Smooth muscle cell (in vitro differentiated cells): ENCODE results near the gene CKAP2L. TPM values are rescaled to one million over a fixed set of nuclear protein-coding genes. Genes with fewer than 3 reads are reported as not detected.

ENCODE experiments used
- DNase-seq: peaks from one replicate; lab custom pipeline; 2025; ENCODE audit not compliant: unreplicated experiment; lab: John Stamatoyannopoulos, UW
- H2AFZ ChIP-seq: fragments of 200-600 bp; sonication (generic); 2 replicates; pipeline ENCODE4 v1.6.0; 2016; ENCODE audit warnings: antibody characterized with exemption, low read depth, mild to moderate bottlenecking
- H3F3A ChIP-seq: fragments of 200-600 bp; sonication (generic); 2 replicates; pipeline ENCODE4 v1.6.0; 2017; ENCODE audit warnings: antibody characterized with exemption, low read depth
- H3K27ac ChIP-seq: fragments of 200-600 bp; sonication (generic); 2 replicates; pipeline ENCODE4 v1.5.1; 2016; ENCODE audit warnings: low read depth, mild to moderate bottlenecking
- H3K27me3 ChIP-seq: fragments of 200-600 bp; sonication (generic); 2 replicates; pipeline ENCODE4 v1.6.1; 2016; ENCODE audit warnings: low read depth, mild to moderate bottlenecking
- H3K36me3 ChIP-seq: fragments of 200-600 bp; sonication (generic); 2 replicates; pipeline ENCODE4 v1.5.1; 2016; ENCODE audit warnings: low read depth
- H3K4me1 ChIP-seq: fragments of 200-600 bp; sonication (generic); 2 replicates; pipeline ENCODE4 v1.5.1; 2016; ENCODE audit warnings: low read depth
- H3K4me2 ChIP-seq: fragments of 200-600 bp; sonication (generic); 2 replicates; pipeline ENCODE4 v1.6.0; 2016; ENCODE audit warnings: mild to moderate bottlenecking
- H3K4me3 ChIP-seq: fragments of 200-600 bp; sonication (generic); 2 replicates; pipeline ENCODE4 v1.5.1; 2016; ENCODE audit warnings: mild to moderate bottlenecking
- H3K79me2 ChIP-seq: fragments of 200-600 bp; sonication (generic); 2 replicates; pipeline ENCODE4 v1.6.0; 2016; ENCODE audit warnings: low read depth, mild to moderate bottlenecking
- H3K9ac ChIP-seq: fragments of 200-600 bp; sonication (generic); 2 replicates; pipeline ENCODE4 v1.6.0; 2016; ENCODE audit warnings: low read depth
- H3K9me3 ChIP-seq: fragments of 200-600 bp; sonication (generic); replicated peaks from 2 replicates; pipeline ENCODE4 v1.5.1; 2016; ENCODE audit warnings: low read depth
- H4K20me1 ChIP-seq: fragments of 200-600 bp; sonication (generic); 2 replicates; pipeline ENCODE4 v1.6.0; 2016; ENCODE audit warnings: low read depth
- CTCF ChIP-seq: fragments of 200-600 bp; sonication (generic); IDR thresholded peaks from 2 replicates; pipeline ENCODE4 v1.5.1; 2017; ENCODE audit warnings: borderline replicate concordance, mild to moderate bottlenecking, antibody characterized with exemption; ENCODE audit not compliant: insufficient read depth, poor library complexity, severe bottlenecking
- WGBS: methylation state at CpG from one replicate; pipeline ENCODE4 v1.1.7; 2016; ENCODE audit warnings: low lambda C conversion rate; 5-methylcytosine and 5-hydroxymethylcytosine counted together
- polyA plus RNA-seq: library from polyadenylated mRNA; unstranded; fragments of >200 nt; fragmentation: Nextera tagmentation; extraction: Ambion mirVana; gene quantifications from 2 replicates; pipeline ENCODE4 v1.2.1, GENCODE V29; 2016
- total RNA-seq: library from RNA; depleted of rRNA; stranded (reverse); fragments of >200 nt; gene quantifications from 2 replicates; pipeline ENCODE4 v1.2.3, GENCODE V29; 2014

CKAP2L gene
- total and polyA plus RNA-seq, 2 experiments from 2014 or later, result 6.6 to 16.7 TPM

DNA sequence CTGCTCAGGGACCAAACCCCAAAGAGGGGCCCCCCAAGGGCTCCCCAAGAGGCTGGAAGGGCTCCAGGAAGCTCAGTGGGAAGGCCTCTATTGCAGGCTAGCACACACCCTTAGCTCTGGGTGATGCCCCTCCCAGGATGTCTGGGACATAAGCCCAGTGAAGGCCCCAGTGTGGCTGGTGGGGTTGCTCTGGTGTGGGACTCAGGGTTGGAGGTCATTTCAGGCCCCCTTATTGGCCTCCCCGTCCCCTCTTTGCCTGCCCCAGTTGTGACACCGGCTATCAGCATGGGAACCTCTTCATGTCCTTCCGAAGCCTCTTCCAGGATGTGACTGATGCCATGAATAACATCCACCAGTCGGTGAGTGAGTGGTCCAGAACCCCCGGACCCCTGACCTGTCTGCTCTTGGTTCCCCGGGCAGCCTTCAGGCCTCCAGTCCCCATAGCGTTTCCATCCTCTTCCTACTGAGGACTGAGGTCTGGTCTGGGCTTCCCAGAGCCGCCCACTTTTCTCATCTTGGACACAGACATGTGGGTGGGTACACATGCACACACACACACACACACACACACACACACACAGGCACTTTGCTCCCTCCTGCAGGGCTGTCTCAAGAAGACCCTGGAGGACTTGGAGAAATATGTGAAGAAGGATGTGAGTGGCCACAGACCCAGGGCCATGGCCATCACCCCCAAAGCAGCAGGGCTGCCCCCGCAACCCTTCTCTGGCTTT is 41.4 kb downstream of the CKAP2L start:
- H3K4me2 ChIP-seq, result no peak overlapping the region
- no peak for TF ChIP-seq CTCF
- H4K20me1 ChIP-seq, result no peaks in the 10 kb centered on the region
- H2AFZ ChIP-seq, result no peak overlapping the region
- WGBS, result 98% methylated on average over 8 of the region's 9 CpGs
- H3K27ac ChIP-seq, result no peak overlapping the region
- no peaks in the 10 kb centered on the region for H3K27me3 ChIP-seq
- no peak overlapping the region for H3K4me3 ChIP-seq
- no peaks in the 10 kb centered on the region for H3K9me3 ChIP-seq
- no peaks in the 10 kb centered on the region for H3K36me3 ChIP-seq
- no peaks in the 10 kb centered on the region for H3K79me2 ChIP-seq
- H3K9ac ChIP-seq, result no peak overlapping the region
- no peaks in the 10 kb centered on the region for H3K4me1 ChIP-seq
- H3F3A ChIP-seq, result no peaks in the 10 kb centered on the region
- DNase-seq, result no peak

DNA sequence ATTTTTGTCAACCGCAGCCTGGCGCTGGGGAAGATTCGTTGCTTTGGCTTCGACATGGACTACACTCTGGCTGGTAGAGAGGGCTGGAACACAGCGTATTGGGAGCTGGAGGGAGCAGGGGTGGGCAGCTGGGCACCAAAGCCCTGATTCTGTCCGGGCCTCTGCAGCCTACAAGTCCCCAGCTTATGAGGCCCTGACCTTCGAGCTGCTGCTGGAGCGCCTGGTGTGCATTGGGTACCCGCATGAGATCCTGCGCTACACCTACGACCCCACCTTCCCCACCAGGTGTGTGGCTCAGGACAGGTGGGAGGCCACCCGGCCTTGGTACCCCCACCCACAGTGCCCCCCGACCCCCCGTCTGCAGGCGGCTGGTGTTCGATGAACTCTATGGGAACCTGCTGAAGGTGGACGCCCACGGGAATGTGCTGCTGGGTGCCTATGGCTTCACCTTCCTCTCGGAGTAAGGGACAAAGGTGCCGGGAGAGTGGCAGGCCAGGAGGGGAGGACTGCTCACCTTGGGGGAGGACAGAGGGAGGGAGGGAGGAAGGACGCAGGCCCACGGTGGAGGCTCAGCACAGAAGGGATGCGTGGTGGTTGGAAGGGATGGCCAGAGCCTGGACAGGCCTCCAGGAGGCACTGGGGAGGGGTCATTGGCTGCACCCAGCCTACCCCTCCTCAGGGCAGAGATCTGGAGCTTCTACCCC is 42.4 kb downstream of the CKAP2L start:
- H3K4me1 ChIP-seq, result no peaks in the 10 kb centered on the region

DNA sequence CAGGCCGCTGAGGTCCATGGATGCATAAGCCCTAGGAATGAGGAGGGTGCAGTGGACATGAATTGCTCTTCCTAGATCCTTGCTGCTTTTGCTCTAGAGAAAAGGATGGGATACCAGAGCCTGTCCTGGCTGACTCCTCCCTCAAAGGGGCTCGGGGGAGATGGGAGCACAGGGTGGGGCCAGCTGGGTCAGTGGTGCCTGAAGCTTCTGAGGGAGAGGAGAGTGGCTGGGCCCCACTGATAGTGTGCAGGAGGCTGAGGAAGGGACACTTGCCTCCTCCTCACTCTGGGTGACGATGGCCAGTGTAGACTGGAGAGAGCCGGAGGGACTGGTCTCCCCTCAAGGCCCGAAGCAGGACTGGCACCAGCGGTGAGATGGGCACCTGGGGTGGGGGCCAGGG is 43.6 kb downstream of the CKAP2L start, which contains the start of gene NT5DC4:
Gene NT5DC4, plus strand, starts transcription at position 236 of the 400 bp plus-strand sequence. Its CDS starts 60 bp downstream, at position 296.
- no peaks in the 10 kb centered on the region for H3K9me3 ChIP-seq
- no peaks in the 10 kb centered on the region for H3K79me2 ChIP-seq
- H3K27me3 ChIP-seq, result no peaks in the 10 kb centered on the region
- H3K9ac ChIP-seq, result no peak within 1 kb of the TSS
- H3K27ac ChIP-seq, result no peak within 1 kb of the TSS
- no peak within 1 kb of the TSS for H3K4me3 ChIP-seq
- no peaks in the 10 kb centered on the region for H4K20me1 ChIP-seq
- no peak for TF ChIP-seq CTCF
- H3K4me1 ChIP-seq, result no peaks in the 10 kb centered on the region
- no peak within 1 kb of the TSS for H3K4me2 ChIP-seq
- 89% methylated on average over 6 of the region's 6 CpGs for WGBS
- DNase-seq, result no peak
- H3K36me3 ChIP-seq, result no peaks in the 10 kb centered on the region
- no peaks in the 10 kb centered on the region for H3F3A ChIP-seq
- H2AFZ ChIP-seq, result no peak within 1 kb of the TSS

More for the DNA sequence above, 42.4 kb downstream of the CKAP2L start:
- no peak overlapping the region for H3K9ac ChIP-seq
- H3K4me2 ChIP-seq, result no peak overlapping the region
- no peak overlapping the region for H2AFZ ChIP-seq
- no peaks in the 10 kb centered on the region for H4K20me1 ChIP-seq
- no peak overlapping the region for H3K4me3 ChIP-seq
- no peaks in the 10 kb centered on the region for H3K9me3 ChIP-seq
- no peak overlapping the region for H3K27ac ChIP-seq
- H3F3A ChIP-seq, result no peaks in the 10 kb centered on the region
- no peaks in the 10 kb centered on the region for H3K36me3 ChIP-seq
- no peak for TF ChIP-seq CTCF
- DNase-seq, result no peak
- H3K79me2 ChIP-seq, result no peaks in the 10 kb centered on the region
- 93% methylated on average over 22 of the region's 23 CpGs for WGBS
- H3K27me3 ChIP-seq, result no peaks in the 10 kb centered on the region
